BLaER1 (cell line): Measurements from ENCODE around the gene U2AF1L4.

Experiments
- H3K27ac ChIP-seq: shearing (Covaris generic); formaldehyde crosslinking; 2 replicates; pipeline ENCODE4 v1.8.1; 2022
- H3K27me3 ChIP-seq: shearing (Covaris generic); formaldehyde crosslinking; 2 replicates; pipeline ENCODE4 v1.8.1; 2022
- H3K36me3 ChIP-seq: shearing (Covaris generic); formaldehyde crosslinking; 2 replicates; pipeline ENCODE4 v1.8.1; 2022
- H3K4me1 ChIP-seq: shearing (Covaris generic); formaldehyde crosslinking; 2 replicates; pipeline ENCODE4 v1.8.1; 2022
- H3K4me2 ChIP-seq: shearing (Covaris generic); formaldehyde crosslinking; 2 replicates; pipeline ENCODE4 v1.8.1; 2022
- H3K4me3 ChIP-seq: shearing (Covaris generic); formaldehyde crosslinking; 2 replicates; pipeline ENCODE4 v1.8.1; 2022
- H3K9ac ChIP-seq: shearing (Covaris generic); formaldehyde crosslinking; 2 replicates; pipeline ENCODE4 v1.8.1; 2022
- H3K9me3 ChIP-seq: shearing (Covaris generic); formaldehyde crosslinking; 2 replicates; pipeline ENCODE4 v1.8.1; 2022
- H4K20me1 ChIP-seq: shearing (Covaris generic); formaldehyde crosslinking; 2 replicates; pipeline ENCODE4 v1.8.1; 2022
- Cebpa-rat ChIP-seq: shearing (Covaris generic); IDR thresholded peaks from 2 replicates; pipeline ENCODE4 v1.8.1; 2022

The U2AF1L4 gene

DNA sequence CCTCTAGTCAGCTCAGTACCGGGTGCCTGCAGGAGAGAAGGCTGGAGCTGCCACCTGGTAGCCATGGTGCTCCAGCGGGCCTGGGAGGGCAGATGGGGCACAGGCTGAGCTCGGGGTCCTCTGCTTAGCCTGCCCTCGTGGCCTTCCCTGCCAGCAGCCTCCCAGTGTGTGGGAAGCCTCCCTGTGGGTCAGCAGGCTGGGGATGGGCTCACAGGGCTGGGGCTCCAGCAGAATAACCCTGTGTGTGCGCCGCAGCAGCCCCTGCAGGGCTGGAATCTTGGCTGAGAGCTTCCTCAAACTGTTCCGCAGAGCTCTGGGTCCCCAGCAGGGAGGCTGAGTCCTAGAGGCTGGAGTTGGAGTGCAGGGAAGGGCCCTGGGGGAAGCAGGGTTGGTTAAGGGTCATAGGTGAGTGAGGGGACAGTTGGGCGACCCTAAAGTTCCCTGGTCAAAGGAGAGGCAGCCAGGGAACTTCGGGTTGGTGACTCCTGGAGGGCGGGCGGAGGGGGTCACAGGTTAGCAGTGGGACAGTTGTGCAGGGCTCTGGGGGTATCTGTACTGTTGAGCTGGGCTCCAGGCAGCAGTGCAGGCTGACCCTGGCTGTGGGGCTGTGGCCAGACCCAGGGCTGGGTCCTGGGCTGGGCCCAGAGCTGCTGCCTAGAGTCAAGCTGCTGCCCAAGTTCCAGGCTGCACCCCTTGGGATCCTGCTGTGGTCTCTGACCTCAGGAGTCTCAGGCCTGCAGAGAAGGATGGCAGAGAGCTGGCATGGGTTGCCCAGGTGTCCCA lies 44.2 kb upstream of the U2AF1L4 start:
- Histone ChIP-seq H3K9me3 (no peaks in the 10 kb centered on the region), H3K9ac (no peak overlapping the region; the same call in 1 of the 2 replicates), H3K4me2 (no peak overlapping the region), H3K27me3 (no peaks in the 10 kb centered on the region), H3K4me1 (peaks cover 45% of the 10 kb centered on the region), H4K20me1 (peaks cover 9% of the 10 kb centered on the region; the same call in 1 of the 2 replicates), H3K36me3 (peaks cover 45% of the 10 kb centered on the region), H3K27ac (peak overlapping the region; percentile 30; the same call in 1 of the 2 replicates), H3K4me3 (no peak overlapping the region)
- TF ChIP-seq Cebpa-rat, result no peak

DNA sequence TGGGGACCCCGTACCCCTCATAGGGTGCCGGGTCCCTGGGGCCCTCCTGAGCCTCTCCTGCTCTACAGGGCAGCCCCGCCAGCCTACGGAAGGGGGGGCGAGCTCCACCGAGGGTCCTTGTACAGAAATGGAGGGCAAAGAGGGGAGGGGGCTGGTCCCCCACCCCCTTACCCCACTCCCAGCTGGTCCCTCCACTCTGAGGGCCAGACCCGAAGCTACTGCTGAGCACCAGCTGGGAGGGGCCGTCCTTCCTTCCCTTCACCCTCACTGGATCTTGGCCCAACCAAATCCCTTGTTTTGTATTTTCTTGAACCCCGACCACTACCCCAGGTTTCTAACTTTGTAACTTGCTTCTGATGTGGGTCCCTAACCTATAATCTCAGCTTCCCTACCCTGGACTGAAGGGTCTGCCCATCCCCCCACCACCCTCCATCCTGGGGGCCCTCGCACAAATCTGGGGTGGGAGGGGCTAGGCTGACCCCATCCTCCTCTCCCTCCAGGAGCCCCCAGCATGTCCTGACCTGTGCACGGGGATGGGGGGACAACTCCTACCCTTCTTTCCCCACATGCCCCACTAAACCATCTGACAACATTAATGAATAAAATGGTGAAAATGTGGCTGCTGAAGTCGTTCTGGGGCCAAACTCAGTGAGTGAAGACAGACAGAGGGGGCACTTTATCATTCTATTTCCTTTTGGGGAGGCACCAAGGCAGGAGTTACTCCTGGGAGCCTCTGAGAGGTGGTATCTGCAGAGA lies 43.2 kb upstream of the U2AF1L4 start:
- Histone ChIP-seq H3K36me3 (peaks cover 50% of the 10 kb centered on the region), H3K4me2 (no peak overlapping the region), H3K27ac (peak overlapping the region; percentile 30; the same call in 1 of the 2 replicates), H3K4me3 (no peak overlapping the region), H4K20me1 (peaks cover 9% of the 10 kb centered on the region; the same call in 1 of the 2 replicates), H3K9me3 (no peaks in the 10 kb centered on the region), H3K9ac (no peak overlapping the region), H3K4me1 (peaks cover 40% of the 10 kb centered on the region), H3K27me3 (no peaks in the 10 kb centered on the region)
- TF ChIP-seq Cebpa-rat, result no peak

DNA sequence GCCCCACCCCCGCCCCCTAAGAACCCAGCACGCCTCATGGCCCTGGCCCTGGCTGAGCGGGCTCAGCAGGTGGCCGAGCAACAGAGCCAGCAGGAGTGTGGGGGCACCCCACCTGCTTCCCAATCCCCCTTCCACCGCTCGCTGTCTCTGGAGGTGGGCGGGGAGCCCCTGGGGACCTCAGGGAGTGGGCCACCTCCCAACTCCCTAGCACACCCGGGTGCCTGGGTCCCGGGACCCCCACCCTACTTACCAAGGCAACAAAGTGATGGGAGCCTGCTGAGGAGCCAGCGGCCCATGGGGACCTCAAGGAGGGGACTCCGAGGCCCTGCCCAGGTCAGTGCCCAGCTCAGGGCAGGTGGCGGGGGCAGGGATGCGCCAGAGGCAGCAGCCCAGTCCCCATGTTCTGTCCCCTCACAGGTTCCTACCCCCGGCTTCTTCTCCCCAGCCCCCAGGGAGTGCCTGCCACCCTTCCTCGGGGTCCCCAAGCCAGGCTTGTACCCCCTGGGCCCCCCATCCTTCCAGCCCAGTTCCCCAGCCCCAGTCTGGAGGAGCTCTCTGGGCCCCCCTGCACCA lies 42.1 kb upstream of the U2AF1L4 start:
- no peak overlapping the region for H3K4me3 ChIP-seq
- H3K9ac ChIP-seq, result no peak overlapping the region
- peaks cover 40% of the 10 kb centered on the region for H3K4me1 ChIP-seq
- peaks cover 61% of the 10 kb centered on the region for H3K36me3 ChIP-seq
- H3K9me3 ChIP-seq, result no peaks in the 10 kb centered on the region
- no peak overlapping the region for H3K4me2 ChIP-seq
- H3K27ac ChIP-seq, result no peak overlapping the region
- peaks cover 9% of the 10 kb centered on the region; the same call in 1 of the 2 replicates for H4K20me1 ChIP-seq
- no peak for TF ChIP-seq Cebpa-rat
- H3K27me3 ChIP-seq, result no peaks in the 10 kb centered on the region

DNA sequence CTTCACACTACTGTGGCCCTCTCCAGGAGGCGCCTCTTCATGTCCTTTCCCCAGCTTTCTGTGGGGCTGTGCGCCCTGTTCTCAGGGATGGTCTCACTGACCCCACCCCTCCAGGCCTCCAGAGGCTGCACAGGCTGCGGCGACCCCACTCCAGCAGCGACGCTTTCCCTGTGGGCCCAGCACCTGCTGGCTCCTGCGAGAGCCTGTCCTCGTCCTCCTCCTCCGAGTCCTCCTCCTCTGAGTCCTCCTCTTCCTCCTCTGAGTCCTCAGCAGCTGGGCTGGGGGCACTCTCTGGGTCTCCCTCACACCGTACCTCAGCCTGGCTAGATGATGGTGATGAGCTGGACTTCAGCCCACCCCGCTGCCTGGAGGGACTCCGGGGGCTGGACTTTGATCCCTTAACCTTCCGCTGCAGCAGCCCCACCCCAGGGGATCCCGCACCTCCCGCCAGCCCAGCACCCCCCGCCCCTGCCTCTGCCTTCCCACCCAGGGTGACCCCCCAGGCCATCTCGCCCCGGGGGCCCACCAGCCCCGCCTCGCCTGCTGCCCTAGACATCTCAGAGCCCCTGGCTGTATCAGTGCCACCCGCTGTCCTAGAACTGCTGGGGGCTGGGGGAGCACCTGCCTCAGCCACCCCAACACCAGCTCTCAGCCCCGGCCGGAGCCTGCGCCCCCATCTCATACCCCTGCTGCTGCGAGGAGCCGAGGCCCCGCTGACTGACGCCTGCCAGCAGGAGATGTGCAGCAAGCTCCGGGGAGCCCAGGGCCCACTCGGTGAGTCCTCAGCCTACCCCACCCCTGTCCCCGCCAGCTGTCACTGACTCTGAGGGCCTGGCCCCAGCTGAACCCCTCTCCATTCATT lies 41.3 kb upstream of the U2AF1L4 start:
- Histone ChIP-seq H3K9ac (no peak overlapping the region), H3K36me3 (peaks cover 69% of the 10 kb centered on the region), H3K4me3 (no peak overlapping the region), H3K4me2 (no peak overlapping the region), H3K4me1 (peaks cover 39% of the 10 kb centered on the region), H3K27ac (0 out of 2 replicates have a peak overlapping the region, but pooled peaks have one; percentile 18), H4K20me1 (peaks cover 11% of the 10 kb centered on the region; the same call in 1 of the 2 replicates), H3K27me3 (no peaks in the 10 kb centered on the region), H3K9me3 (no peaks in the 10 kb centered on the region)
- no peak for TF ChIP-seq Cebpa-rat

DNA sequence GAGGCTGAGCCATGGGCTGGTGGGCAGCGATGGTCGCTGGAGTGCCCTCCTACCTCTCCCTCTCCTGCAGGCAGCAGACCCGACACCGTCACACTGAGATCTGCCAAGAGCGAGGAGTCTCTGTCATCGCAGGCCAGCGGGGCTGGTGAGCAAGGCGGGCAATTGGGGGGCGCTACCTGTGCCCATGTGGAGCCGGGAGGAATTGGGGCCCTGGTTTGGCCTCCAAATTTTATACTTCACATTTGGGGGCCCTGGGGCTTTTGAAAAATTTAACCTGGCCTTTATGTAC lies 40.1 kb upstream of the U2AF1L4 start:
- H3K9me3 ChIP-seq, result no peaks in the 10 kb centered on the region
- peaks cover 27% of the 10 kb centered on the region for H3K4me1 ChIP-seq
- H3K9ac ChIP-seq, result no peak overlapping the region
- no peak overlapping the region for H3K4me2 ChIP-seq
- no peak overlapping the region for H3K4me3 ChIP-seq
- TF ChIP-seq Cebpa-rat, result no peak
- H3K36me3 ChIP-seq, result peaks cover 79% of the 10 kb centered on the region
- H4K20me1 ChIP-seq, result peaks cover 13% of the 10 kb centered on the region; the same call in 1 of the 2 replicates
- H3K27me3 ChIP-seq, result no peaks in the 10 kb centered on the region
- H3K27ac ChIP-seq, result no peak overlapping the region

DNA sequence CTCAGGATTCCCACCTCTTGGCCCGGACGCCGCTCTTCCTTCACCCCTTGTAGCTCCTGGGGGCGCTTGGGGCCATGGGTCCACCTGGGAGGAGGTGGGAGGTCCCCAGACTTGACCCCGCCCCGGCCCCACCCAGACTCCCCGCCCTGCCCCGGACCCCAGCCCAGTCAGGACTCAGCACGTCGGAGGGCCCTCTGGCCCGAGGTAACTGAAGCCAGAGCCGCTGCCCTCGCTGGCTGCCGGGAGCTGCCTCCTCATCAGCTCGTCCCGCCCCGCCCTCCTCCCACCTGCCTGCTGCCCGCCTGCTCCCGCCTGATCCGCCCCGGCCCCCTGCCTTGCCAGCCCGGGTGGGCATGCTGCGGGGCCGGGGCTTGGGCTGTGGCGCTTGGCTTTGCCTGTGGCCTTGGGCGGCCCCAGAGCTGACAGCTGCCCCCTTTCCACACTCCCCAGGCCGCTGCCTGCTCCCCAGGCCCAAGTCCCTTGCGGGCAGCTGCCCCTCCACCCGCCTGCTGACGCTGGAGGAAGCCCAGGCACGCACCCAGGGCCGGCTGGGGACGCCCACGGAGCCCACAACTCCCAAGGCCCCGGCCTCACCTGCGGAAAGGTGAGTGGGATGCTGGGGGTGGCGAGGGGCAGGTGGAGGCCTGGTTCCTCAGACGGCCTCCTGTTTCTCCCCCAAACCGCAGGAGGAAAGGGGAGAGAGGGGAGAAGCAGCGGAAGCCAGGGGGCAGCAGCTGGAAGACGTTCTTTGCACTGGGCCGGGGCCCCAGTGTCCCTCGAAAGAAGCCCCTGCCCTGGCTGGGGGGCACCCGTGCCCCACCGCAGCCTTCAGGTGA lies 39.5 kb upstream of the U2AF1L4 start:
- H3K27me3 ChIP-seq, result no peaks in the 10 kb centered on the region
- no peak overlapping the region for H3K4me3 ChIP-seq
- no peak overlapping the region for H3K9ac ChIP-seq
- no peak overlapping the region for H3K27ac ChIP-seq
- peaks cover 13% of the 10 kb centered on the region; the same call in 1 of the 2 replicates for H4K20me1 ChIP-seq
- no peak overlapping the region for H3K4me2 ChIP-seq
- H3K4me1 ChIP-seq, result peaks cover 24% of the 10 kb centered on the region
- H3K36me3 ChIP-seq, result peaks cover 85% of the 10 kb centered on the region
- no peaks in the 10 kb centered on the region for H3K9me3 ChIP-seq
- TF ChIP-seq Cebpa-rat, result no peak

DNA sequence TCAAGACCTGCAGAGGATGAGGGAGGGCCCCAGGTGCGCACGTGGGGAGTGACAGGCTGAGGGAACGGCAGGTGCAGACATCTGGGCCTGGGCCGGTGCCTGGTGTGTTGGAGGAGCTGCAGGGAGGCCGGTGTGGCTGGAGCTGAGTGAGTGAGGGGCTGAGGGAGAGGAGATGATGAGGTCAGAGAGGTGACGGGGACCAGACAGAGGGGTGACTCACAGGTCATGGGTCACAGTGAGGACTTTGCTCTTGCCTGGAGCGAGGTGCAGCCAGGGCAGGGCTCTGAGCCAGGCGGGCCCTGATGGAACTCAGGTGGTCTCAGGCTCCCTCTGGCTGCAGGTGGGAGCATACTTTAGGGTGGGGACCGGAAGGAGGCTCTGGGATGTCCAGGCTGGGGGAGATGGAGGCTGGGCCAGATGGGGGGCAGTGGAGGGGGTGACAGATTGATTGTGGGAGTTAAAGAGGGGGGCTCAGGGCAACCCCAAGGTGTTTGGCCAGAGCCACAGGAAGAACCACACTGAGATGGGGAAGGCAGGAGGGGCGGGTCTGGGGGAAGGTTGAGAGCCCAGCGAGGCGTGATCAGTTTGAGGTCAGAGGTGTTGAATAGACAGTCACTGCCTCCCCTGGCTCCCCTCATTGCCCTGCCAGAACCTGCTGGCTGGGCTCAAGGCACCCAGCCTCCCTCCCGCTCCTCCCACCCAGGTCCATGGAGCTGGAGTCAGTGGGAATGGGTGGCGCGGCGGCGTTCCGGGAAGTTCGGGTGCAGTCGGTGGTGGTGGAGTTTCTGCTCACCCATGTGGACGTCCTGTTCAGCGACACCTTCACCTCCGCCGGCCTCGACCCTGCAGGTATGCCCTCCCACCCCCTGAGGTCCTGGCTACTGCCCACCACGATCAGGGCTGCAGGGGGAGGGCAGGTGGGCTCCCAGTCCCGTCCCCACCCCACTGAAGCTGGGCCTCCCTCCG lies 38.5 kb upstream of the U2AF1L4 start:
- H3K4me2 ChIP-seq, result peak overlapping the region; percentile 59

DNA sequence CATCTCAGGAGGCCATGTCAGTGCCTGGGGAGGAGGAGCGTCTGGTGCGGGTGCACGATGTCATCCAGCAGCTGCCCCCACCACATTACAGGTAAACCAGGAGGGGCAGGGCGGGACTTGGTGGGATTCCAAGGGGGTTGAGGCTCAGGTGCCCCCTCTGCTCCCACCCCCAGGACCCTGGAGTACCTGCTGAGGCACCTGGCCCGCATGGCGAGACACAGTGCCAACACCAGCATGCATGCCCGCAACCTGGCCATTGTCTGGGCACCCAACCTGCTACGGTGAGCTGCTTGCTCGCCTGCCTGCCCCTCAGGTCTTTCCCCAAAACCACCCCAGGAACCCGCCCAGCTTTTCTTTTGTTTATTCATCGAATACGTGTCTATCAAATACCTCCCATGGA lies 37.4 kb upstream of the U2AF1L4 start:
- peak overlapping the region; percentile 44 for H3K27ac ChIP-seq
- no peak for TF ChIP-seq Cebpa-rat
- peak overlapping the region; percentile 48 for H3K9ac ChIP-seq

More for the DNA sequence above, 38.5 kb upstream of the U2AF1L4 start:
- peak overlapping the region; percentile 48; the same call in 1 of the 2 replicates for H3K9ac ChIP-seq
- H4K20me1 ChIP-seq, result peaks cover 11% of the 10 kb centered on the region; the same call in 1 of the 2 replicates
- H3K4me1 ChIP-seq, result peaks cover 22% of the 10 kb centered on the region
- peaks cover 89% of the 10 kb centered on the region for H3K36me3 ChIP-seq
- TF ChIP-seq Cebpa-rat, result no peak
- H3K27ac ChIP-seq, result no peak overlapping the region
- H3K27me3 ChIP-seq, result no peaks in the 10 kb centered on the region
- H3K4me3 ChIP-seq, result no peak overlapping the region
- no peaks in the 10 kb centered on the region for H3K9me3 ChIP-seq

More for the DNA sequence above, 37.4 kb upstream of the U2AF1L4 start:
- Histone ChIP-seq H4K20me1 (peaks cover 19% of the 10 kb centered on the region; the same call in 1 of the 2 replicates), H3K9me3 (no peaks in the 10 kb centered on the region), H3K36me3 (peaks cover 91% of the 10 kb centered on the region), H3K4me1 (peaks cover 25% of the 10 kb centered on the region), H3K4me2 (peak overlapping the region; percentile 59), H3K4me3 (no peak overlapping the region), H3K27me3 (no peaks in the 10 kb centered on the region)
